Lower leg skin (tissue), 4 donors: Measurements from ENCODE around the gene ARL11. TPM values are rescaled to one million over a fixed set of nuclear protein-coding genes. Genes with fewer than 3 reads are reported as not detected.
A peak's percentile ranks its signal among the peaks of the same experiment; 100 is the strongest.

Experiments
- DNase-seq, 2 donors: peaks; one replicate each; pipeline ENCODE4 v3.0.0-alpha.2; 2019; ENCODE audit warnings: low spot score in 2 of 2
- H3K4me3 ChIP-seq: fragments of 200-600 bp; sonication (generic); 2 replicates; pipeline ENCODE4 v1.5.1; 2017; ENCODE audit warnings: mild to moderate bottlenecking, low read depth; ENCODE audit not compliant: poor library complexity, severe bottlenecking
- CTCF ChIP-seq, 3 donors: fragments of 450-650 bp; IDR thresholded peaks; one replicate each; pipeline ENCODE4 v1.5.1; 2016; ENCODE audit warnings: antibody characterized with exemption in 3 of 3, mild to moderate bottlenecking in 3 of 3, moderate library complexity in 2 of 3
- POLR2A ChIP-seq, 2 donors: fragments of 450-650 bp; IDR thresholded peaks; one replicate each; pipeline ENCODE4 v1.6.1; 2016 to 2017; ENCODE audit warnings: antibody characterized with exemption in 2 of 2, mild to moderate bottlenecking in 1 of 2, moderate library complexity in 1 of 2
- WGBS, 2 donors: methylation state at CpG; one replicate each; pipeline ENCODE4 v1.1.5; 2018; 5-methylcytosine and 5-hydroxymethylcytosine counted together
- intact Hi-C: fragments of 100-400 bp; cut with DNase I; formaldehyde crosslinking; loops from one replicate; pipeline ENCODE4 v1.15.0; 2023; ENCODE audit warnings: low total_unique reads
- total RNA-seq, 4 donors: library from RNA; depleted of rRNA; stranded (reverse); fragments of >200 nt; gene quantifications; one replicate each; pipeline ENCODE4 v1.1.0, GENCODE V29; 2016

The ARL11 gene
- total RNA-seq, 4 donors from 2014 or later: 0.19 to 0.51 TPM; not detected in 2

DNA sequence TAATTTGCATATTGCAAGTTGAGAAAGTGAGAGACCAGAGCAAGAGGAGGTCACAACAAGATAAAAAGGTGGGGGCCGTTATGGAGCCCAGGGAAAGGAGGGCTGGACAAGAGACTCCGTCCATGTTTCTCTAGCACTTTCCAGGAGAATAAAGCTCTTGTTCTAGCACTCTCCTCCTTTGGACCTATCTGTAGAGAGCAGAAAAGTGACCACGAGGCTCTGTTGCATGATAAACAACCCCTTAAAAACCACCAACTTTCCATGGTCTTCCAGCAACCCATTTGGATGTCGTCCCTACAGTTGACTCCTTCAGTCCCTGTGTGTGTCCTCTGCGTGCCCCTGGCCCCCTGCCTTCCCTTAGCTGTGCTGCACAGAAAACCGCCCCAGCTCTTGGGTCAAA is 4.1 kb upstream of the ARL11 start:
- TF ChIP-seq CTCF (IDR thresholded peaks at IDR 0.05) (no peak), POLR2A (IDR thresholded peaks at IDR 0.05) (no peak)
- intact Hi-C loops: no loop called here
- no peak for DNase-seq
- 87 to 91% methylated on average over 6 of the region's 6 CpGs for WGBS, 2 donors
- no peak overlapping the region for H3K4me3 ChIP-seq

DNA sequence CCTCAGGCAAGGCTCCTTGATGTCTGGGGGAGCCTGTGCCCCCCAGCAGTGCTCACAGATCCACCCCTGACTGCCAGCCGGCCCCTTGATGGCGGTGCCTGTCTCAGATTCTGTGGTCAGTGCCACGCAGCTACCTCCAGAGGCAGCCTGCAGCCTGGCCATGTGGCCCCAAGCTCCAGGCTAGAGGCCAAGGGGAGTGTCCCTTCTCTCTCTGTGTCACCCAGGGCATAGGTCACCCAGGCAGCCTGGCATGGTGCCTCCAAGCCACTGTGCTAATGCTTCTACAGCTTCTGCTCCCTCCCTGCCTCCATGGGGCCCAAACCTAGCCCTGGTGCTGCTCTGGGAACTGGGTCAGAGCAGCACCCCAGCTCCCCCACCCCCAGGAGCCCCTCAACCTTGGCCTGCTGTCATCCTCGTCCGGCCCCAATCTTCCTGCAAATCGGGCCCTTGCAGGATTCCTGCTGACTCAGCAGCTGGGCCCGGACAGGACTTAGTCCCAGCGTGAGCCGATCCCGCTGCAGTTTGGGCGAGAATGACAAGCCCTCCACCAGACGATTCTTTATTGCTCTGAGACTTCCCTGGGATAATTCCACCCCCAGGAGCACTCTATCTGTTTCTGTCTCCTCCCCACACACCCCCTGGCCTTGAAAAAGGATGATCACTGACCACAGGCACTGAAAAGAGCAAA is 2.8 kb upstream of the ARL11 start:
- intact Hi-C loops: no loop called here
- 68 to 75% methylated on average over 12 of the region's 12 CpGs for WGBS, 2 donors
- peak; percentile 38 to 88 for DNase-seq
- no peak overlapping the region for H3K4me3 ChIP-seq
- no peak for TF ChIP-seq POLR2A (IDR thresholded peaks at IDR 0.05)
- TF ChIP-seq CTCF (IDR thresholded peaks at IDR 0.05): no peak

- WGBS, 2 donors: 79 to 80% methylated on average over 8 of the region's 8 CpGs
- H3K4me3 ChIP-seq: no peak overlapping the region
- no peak for DNase-seq
- intact Hi-C loops: no loop called here
- TF ChIP-seq CTCF (IDR thresholded peaks at IDR 0.05): no peak
- TF ChIP-seq POLR2A (IDR thresholded peaks at IDR 0.05): no peak
These were observed 1.1 kb downstream of the ARL11 start for GRCh38 chr13:49629196-49629938.

GRCh38 chr13:49629947-49630346 is 1.6 kb downstream of the ARL11 start:
- WGBS, 2 donors: 80 to 82% methylated on average over 4 of the region's 4 CpGs
- intact Hi-C loops: no loop called here
- TF ChIP-seq POLR2A (IDR thresholded peaks at IDR 0.05) (no peak), CTCF (IDR thresholded peaks at IDR 0.05) (no peak)
- DNase-seq: no peak
- H3K4me3 ChIP-seq: no peak overlapping the region

- intact Hi-C loops: no loop called here
- no peak for DNase-seq
- WGBS, 2 donors: 86 to 89% methylated on average over 12 to 14 of the region's 16 CpGs
- no peak for TF ChIP-seq CTCF (IDR thresholded peaks at IDR 0.05)
- TF ChIP-seq POLR2A (IDR thresholded peaks at IDR 0.05): no peak
- H3K4me3 ChIP-seq: no peak overlapping the region
These were observed 2.3 kb downstream of the ARL11 start for GRCh38 chr13:49630580-49630979.
